HUES6 (cell line): ENCODE measurements around the gene COL6A2.

Experiments
- H3K27ac ChIP-seq: 2 replicates; pipeline ENCODE4 v1.7.0; 2013; ENCODE audit warnings: low read depth, mild to moderate bottlenecking, low read length, inconsistent platforms
- H3K27me3 ChIP-seq: 2 replicates; pipeline ENCODE4 v1.6.1; 2013; ENCODE audit warnings: low read length; ENCODE audit not compliant: control insufficient read depth, insufficient read depth
- H3K36me3 ChIP-seq: 2 replicates; pipeline ENCODE4 v1.6.1; 2013; ENCODE audit warnings: low read length; ENCODE audit not compliant: control insufficient read depth, insufficient read depth
- H3K4me1 ChIP-seq: 2 replicates; pipeline ENCODE4 v1.6.1; 2013; ENCODE audit warnings: low read length; ENCODE audit not compliant: control insufficient read depth, insufficient read depth
- H3K4me3 ChIP-seq: 2 replicates; pipeline ENCODE4 v1.5.1; 2013; ENCODE audit warnings: low read depth, low read length
- H3K9ac ChIP-seq: one replicate; pipeline ENCODE4 v1.6.1; 2013; ENCODE audit warnings: mild to moderate bottlenecking, low read length
- H3K9me3 ChIP-seq: 2 replicates; pipeline ENCODE4 v1.6.1; 2013; ENCODE audit warnings: low read depth, low read length; ENCODE audit not compliant: control insufficient read depth, insufficient read depth

Gene COL6A2

GRCh38 chr21:46119144-46119636 is 21.3 kb downstream of the COL6A2 start:
- Histone ChIP-seq H3K27ac (no peak overlapping the region), H3K4me3 (no peak overlapping the region), H3K4me1 (no peaks in the 10 kb centered on the region), H3K36me3 (peaks cover 92% of the 10 kb centered on the region), H3K9me3 (peaks cover 7% of the 10 kb centered on the region), H3K27me3 (no peaks in the 10 kb centered on the region), H3K9ac (no peak overlapping the region)

- H3K9me3 ChIP-seq: peaks cover 4% of the 10 kb centered on the region
- no peaks in the 10 kb centered on the region for H3K27me3 ChIP-seq
- no peak overlapping the region for H3K4me3 ChIP-seq
- no peak overlapping the region for H3K27ac ChIP-seq
- peaks cover 92% of the 10 kb centered on the region for H3K36me3 ChIP-seq
- H3K4me1 ChIP-seq: no peaks in the 10 kb centered on the region
- no peak overlapping the region for H3K9ac ChIP-seq
These were observed 21.8 kb downstream of the COL6A2 start for GRCh38 chr21:46119637-46120271.

GRCh38 chr21:46120301-46121285 is 22.7 kb downstream of the COL6A2 start:
- Histone ChIP-seq H3K27ac (no peak overlapping the region), H3K36me3 (peaks cover 92% of the 10 kb centered on the region), H3K4me1 (no peaks in the 10 kb centered on the region), H3K9ac (no peak overlapping the region), H3K27me3 (no peaks in the 10 kb centered on the region), H3K4me3 (no peak overlapping the region), H3K9me3 (no peaks in the 10 kb centered on the region)

DNA sequence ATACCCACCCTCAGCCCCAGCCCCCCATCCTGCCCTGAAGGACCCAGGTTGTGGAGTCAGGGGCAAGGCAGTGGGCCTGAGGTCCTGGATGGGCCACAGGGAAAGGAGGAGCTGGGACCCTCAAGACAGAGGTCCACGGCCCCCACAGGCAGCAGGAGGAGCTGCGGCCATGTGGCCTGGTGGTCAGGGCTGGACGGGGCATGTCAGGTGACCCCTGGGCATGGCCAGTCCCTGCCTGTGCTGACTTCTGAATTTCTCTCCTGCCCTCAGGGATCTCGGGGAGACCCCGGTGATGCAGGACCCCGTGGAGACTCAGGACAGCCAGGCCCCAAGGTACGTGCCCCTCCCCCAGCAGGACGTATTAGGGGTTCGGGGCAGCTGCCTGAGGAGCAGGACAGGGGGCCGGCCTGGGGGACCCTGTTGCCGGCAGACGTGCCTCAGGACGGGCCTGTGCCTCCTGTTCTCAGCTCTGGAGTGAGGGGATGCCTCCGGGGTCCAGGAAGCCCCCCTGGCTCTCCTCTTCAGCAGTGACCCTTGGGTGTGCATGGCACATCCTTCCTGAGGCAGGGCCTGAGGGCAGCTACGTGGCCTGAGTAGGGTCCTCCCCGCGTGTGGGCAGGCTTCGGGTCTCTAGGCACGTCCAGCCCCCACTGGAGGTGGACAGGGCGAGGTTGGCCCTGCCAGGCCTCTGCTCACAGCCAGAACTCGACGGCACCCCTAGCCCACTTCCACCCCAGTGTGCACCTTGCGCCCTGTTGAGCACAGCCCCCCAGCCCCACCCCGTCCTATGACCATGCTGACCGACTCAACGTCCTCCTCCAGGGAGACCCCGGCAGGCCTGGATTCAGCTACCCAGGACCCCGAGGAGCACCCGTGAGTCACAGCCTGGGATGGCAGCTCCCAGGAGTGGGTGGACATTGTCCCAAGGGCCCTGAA is 23.6 kb downstream of the COL6A2 start:
- H3K9me3 ChIP-seq: no peaks in the 10 kb centered on the region
- H3K4me1 ChIP-seq: no peaks in the 10 kb centered on the region
- peaks cover 92% of the 10 kb centered on the region for H3K36me3 ChIP-seq
- no peak overlapping the region for H3K27ac ChIP-seq
- H3K9ac ChIP-seq: no peak overlapping the region
- no peaks in the 10 kb centered on the region for H3K27me3 ChIP-seq
- H3K4me3 ChIP-seq: no peak overlapping the region

- no peak overlapping the region for H3K9ac ChIP-seq
- H3K36me3 ChIP-seq: peaks cover 92% of the 10 kb centered on the region
- no peaks in the 10 kb centered on the region for H3K27me3 ChIP-seq
- no peak overlapping the region for H3K4me3 ChIP-seq
- no peaks in the 10 kb centered on the region for H3K4me1 ChIP-seq
- no peaks in the 10 kb centered on the region for H3K9me3 ChIP-seq
- no peak overlapping the region for H3K27ac ChIP-seq
These were observed 24.3 kb downstream of the COL6A2 start for GRCh38 chr21:46122237-46122671.

DNA sequence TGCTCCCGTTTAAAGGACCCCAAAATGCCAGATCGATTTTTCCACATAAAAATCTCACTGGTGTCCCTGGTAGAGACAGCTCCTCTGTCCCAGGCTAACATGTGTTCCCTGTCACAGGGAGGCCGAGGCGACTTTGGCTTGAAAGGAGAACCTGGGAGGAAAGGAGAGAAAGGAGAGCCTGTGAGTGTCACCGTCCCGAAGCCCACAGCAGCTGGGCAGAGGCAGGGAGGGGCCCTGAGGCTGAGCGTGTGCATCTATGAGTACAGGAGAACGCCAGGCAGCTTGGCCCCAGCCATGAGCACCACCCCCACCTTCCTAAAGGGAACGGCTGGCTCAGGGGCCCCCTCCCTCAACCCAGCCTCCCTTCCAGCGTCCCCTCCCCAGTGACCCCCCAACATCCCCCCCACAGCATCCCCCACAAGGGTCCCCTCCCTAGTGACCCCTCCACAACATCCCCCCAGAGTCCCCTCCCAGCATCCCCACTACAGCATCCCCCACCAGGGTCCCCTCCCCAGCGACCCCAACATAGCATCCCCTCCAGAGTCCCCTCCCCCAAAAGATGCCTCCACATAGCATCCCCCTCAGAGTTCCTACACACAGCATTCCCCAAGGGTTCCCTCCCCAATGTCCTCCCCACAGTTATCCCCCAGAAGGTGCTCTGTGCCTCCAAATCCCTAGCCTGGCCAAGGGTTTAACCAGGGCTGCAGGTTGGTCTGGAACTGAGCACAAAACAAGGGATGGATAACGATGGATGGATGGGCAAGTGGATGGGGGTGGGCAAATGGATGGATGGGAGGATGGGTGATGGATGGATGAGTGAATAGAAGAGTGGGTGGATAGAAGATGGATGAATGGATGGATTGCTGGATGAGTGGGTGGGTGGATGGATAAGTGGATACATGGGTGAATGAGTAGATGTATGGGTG is 25.1 kb downstream of the COL6A2 start:
- no peak overlapping the region for H3K27ac ChIP-seq
- no peak overlapping the region for H3K4me3 ChIP-seq
- H3K4me1 ChIP-seq: no peaks in the 10 kb centered on the region
- no peak overlapping the region for H3K9ac ChIP-seq
- H3K9me3 ChIP-seq: no peaks in the 10 kb centered on the region
- peaks cover 92% of the 10 kb centered on the region for H3K36me3 ChIP-seq
- H3K27me3 ChIP-seq: no peaks in the 10 kb centered on the region

DNA sequence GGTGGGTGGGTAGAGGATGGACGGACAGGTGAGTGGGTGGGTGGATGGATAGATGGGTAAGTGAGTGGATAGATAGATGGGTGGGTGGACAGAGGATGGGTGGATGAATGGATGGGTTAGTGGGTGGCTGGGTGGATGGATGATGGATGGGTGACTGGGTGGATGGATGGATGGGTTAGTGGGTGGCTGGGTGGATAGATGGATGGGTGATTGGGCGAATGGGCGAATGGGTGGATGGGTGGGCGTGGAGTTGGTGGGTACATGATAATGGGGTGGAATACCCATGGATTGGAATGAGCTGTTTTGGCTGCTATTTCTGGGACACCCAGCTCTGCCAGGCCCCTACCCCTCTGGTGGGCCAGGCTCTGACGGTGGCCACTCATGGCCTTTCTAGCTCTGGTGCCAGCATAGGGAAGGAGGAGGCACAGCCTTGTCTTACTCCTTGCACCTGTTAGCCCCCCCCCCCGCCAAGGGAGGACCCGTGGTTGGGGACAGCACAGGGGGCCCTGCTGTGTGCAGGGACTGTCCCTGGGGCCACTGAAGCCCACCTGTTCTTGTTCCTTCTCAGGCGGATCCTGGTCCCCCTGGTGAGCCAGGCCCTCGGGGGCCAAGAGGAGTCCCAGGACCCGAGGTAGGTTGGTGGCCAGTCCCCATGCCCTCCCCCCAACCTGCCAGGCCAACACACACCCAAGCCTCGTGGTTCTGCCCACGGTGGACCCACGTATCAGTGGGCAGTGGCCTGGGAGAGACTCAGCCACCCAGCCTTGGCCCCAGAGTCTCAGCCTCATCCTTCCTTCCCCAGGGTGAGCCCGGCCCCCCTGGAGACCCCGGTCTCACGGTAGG is 26.4 kb downstream of the COL6A2 start:
- H3K9me3 ChIP-seq: no peaks in the 10 kb centered on the region
- no peak overlapping the region for H3K4me3 ChIP-seq
- no peak overlapping the region for H3K27ac ChIP-seq
- peaks cover 84% of the 10 kb centered on the region for H3K36me3 ChIP-seq
- no peak overlapping the region for H3K9ac ChIP-seq
- no peaks in the 10 kb centered on the region; the same call in 1 of the 2 replicates for H3K4me1 ChIP-seq
- H3K27me3 ChIP-seq: no peaks in the 10 kb centered on the region

- peaks cover 78% of the 10 kb centered on the region for H3K36me3 ChIP-seq
- no peak overlapping the region for H3K4me3 ChIP-seq
- H3K4me1 ChIP-seq: no peaks in the 10 kb centered on the region; the same call in 1 of the 2 replicates
- H3K27ac ChIP-seq: no peak overlapping the region
- no peaks in the 10 kb centered on the region for H3K9me3 ChIP-seq
- no peak overlapping the region for H3K9ac ChIP-seq
- H3K27me3 ChIP-seq: no peaks in the 10 kb centered on the region
These were observed 27.3 kb downstream of the COL6A2 start for GRCh38 chr21:46124926-46125845.
